Measurements from ENCODE around the gene PABPN1. TPM values are rescaled to one million over a fixed set of nuclear protein-coding genes. Genes with fewer than 3 reads are reported as not detected.

The PABPN1 gene, protein sequence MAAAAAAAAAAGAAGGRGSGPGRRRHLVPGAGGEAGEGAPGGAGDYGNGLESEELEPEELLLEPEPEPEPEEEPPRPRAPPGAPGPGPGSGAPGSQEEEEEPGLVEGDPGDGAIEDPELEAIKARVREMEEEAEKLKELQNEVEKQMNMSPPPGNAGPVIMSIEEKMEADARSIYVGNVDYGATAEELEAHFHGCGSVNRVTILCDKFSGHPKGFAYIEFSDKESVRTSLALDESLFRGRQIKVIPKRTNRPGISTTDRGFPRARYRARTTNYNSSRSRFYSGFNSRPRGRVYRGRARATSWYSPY
- 102 and 114 TPM in 2 replicates for total RNA-seq

DNA sequence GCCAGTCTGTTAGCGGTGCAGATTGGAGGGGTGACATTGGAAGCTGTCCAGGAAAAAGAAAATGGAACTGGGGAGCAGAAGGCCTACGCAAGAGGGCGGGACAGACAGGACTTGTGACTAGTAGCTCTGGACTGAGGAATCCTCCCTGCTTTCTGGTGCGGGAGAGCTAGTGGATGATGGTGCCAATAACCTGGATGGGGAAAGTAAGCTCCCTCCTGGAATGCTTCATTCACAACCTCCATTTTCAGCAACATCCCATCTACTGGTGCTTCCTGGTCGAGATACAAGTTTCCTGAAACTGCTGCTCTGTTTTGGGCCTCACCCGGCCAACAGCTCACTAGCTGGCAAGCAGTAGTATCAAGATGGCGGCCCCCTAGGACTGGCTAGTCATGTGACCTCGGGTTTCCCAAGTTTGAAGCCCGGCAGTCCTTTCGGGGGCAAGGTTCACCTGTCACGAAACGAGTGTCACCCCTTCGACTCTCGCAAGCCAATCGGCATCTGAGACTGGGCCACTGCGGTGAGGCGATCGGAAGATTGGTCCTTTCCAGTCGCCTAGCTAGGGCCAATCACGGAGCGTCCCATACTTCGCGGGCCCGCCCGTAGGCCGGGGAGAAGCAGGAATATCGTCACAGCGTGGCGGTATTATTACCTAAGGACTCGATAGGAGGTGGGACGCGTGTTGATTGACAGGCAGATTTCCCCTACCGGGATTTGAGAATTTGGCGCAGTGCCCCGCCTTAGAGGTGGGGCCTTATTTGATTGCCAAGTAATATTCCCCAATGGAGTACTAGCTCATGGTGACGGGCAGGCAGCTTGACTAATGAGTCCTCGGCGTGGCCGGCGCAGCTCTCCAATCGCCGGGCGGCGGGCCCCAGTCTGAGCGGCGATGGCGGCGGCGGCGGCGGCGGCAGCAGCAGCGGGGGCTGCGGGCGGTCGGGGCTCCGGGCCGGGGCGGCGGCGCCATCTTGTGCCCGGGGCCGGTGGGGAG, at the start of gene PABPN1:
Gene PABPN1, plus strand, starts transcription at position 874 of the 988 bp plus-strand sequence. Its CDS starts 13 bp downstream, at position 887.

DNA sequence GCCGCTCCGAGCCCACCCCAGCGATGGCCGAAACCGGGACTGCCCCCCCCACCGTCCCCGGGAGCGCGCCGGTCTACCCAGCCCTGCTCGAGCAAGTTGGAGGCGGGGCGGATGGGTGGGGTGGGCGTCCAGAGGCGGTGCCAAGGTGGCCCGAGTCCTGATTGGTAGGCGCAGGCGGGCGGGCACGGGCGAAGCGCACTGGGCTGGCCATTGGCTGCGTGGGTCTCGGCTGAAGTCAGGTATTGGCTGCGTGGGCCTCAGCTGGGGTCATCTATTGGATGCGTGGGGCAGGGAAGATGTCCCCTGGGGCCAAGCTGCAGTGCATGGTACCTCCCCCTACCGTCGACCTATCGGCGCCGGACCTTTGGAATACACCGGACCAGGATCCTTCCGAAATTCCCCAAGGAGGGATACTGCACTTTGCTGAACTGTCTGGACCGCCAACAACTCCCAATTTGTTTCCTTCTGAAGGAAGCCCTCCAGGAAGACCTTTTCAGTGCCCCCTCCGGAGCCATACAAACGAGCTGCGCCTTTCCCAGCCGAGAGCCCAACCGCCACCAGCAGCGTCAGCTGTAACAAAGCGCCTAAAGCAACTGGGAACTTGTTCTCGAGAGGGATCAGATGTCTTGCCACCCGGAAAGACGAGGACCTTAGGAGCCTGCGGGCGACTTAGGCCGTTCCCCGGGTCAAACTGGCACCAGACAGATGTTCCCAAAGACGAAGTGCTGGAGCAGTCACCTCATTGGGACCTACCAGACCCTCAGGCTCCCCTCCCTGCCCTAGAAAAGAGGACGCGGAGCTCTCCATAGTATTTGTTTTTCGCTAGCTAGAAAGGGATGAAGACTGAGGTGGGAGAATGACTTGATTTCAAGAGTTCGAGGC, 35.0 kb upstream of the PABPN1 start, which contains the start of gene HOMEZ:
Gene HOMEZ, minus strand, starts transcription at position 113 of the 882 bp plus-strand sequence. CDS start 180 bp downstream, outside the sequence.

DNA sequence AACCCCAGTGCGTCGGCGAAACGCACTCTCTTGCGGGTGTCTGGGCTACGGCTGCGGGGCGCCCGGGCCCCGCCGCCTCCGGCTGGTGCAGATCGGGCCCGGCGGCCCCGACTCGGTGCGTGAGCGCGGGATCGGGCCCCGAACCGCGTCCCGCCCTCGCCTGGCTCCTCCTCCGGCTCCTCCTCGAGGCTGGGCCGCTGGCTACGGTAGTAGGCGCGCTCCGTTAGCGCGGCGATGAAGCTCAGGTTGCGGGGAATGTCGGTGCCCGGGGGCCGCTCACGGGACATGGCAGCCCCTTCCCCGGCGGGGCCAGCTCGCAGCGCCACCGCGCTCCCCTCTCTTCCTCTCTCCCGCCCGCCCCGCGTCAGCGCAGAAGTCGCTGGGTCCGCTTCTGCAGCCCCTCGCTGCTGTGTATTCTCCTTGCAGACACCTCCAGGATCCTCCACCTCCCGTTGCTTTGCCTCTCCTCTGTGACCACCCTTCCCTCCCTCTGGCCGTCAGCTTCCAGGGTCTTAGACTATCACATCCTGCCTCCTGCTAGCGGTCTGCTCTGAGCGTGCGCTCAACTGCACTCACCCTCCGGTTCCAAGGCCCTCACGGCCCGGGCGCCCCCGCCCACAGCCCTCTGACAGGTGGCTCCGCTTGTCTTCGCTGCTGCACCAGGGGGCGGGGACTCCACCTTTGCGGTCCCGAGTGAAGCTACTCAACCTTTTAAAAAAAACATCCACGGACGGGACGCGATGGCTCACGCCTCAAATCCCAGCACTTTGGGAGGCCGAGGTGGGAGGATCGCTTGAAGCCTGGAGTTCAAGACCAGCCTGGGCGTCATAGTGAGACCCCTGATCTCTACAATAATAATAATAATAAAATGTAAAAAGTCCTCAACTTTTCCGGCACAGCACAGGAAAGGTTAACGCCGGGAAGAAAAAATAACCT, 18.7 kb upstream of the PABPN1 start, which contains the start of gene PPP1R3E:
Gene PPP1R3E, minus strand, starts transcription at position 570 of the 936 bp plus-strand sequence. Its CDS starts 283 bp downstream, at position 287.

DNA sequence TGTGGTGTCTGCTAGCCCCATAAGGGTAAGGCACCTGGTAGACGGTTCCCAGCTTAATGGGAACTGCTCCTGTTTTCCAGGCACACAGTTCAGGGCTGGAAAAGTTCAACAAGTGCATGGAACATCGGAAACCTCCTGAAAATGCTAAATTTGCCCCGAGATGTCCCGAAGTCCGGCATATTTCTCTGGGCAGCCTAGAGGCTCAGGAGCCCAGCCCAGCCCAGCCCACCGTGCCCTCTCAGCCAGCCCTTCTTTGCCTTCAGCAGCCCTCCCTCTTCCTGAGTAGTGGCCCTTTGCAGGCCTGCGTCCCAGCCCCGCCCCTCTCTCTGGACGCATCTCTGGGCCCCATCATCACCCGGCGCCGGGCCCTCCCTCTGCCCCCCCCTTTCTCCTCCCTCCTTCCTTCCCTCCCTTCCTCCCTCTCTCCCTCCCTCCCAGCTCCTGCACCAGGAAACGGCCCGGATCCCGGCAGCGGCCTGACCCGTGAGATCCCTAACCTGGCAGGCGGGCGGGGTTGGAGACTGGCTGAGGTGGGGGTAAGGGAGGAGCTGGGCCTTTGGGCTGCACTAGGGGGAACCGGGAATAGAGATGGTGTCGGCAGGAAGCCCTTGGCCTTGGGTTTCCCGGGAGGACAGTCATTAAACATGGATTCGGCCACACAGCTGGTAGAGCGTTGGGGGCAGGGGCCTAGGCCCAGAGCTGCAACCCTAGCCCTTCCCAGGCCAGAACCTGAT, 14.7 kb upstream of the PABPN1 start, which contains the start of gene BCL2L2:
Gene BCL2L2, plus strand, starts transcription at position 422 of the 734 bp plus-strand sequence. CDS start 935 bp downstream, outside the sequence.

DNA sequence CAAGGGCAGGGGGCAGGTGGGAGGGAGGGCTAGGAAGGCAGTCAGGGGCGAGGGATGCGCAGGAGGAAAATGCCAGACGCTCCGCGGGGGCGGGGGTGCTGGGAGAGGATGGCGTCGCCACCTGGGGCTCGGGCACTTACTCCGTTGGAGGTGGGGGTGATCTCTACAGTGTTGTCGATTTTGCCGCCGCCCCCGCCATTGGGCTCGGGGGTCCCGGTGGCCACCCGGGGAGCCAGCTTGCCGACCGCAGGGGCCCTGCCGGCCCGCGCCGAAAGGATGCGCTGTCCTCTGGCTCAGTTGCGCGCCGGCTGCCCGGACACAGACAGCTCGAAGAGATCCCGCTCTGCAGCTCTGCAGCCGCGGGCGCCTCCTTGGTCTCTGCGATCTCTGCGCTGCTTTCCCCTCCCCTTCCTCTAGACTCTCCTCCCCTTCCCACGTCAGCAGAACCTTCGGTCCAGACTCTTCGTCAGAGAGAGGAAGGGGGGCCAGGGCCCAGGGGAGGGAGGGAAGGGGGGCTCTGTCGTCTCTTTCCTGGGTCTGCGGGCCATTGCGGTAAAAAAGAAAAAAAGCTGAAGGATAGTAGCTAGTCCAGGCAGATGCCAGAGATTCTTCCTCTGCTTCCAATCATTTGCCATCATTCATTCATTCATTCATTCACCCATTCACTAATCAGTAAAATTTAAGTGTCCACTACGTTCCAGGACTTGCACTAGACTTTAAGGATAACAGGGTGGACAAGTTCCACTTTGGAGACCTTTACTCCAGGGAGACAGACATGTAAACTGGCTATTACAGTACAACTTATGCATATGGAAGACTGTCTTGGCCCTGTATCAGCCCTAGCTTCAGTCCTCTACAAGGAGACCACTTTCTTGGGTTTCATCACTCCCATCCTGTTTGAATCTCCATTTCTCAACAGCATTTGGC, 31.5 kb downstream of the PABPN1 start, which contains the start of gene SLC22A17:
Gene SLC22A17, minus strand, starts transcription at position 382 of the 927 bp plus-strand sequence.

DNA sequence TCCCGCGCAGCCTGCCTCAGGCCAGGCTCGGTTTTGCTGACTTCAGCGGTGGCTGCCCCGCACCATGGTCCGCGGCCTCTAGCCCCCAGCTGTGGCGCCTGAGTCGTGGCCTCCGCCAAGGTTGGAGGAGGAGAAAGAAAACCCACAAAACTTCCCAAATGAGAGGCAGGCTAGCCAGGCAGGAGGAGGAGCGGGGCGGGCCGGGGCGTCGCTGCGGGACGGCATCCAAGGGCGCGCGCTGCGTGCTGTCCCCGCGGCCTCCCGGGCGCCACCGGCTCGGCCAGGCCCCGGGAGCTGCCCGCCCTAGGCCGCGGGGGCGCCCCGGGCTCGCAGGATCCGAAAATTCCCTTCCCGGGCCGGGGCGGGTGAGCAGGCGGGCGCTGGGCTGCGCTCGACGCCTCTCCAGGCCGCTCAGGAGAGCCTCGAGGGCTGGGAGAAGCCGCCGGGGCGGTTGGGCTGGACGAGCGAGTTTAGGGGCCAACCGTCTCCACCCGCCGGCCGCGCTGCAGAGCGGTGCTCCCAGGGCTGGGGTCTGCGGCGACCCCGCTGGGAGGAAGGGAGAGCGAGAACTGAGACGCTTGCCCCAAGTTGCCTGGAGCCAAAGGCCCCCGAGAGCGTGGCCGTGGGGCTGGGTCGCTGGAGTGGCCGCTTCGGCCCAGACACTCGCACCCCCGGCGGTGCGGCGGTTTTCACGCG, 43.9 kb downstream of the PABPN1 start, which contains the start of gene EFS:
Gene EFS, minus strand, starts transcription at position 137 of the 696 bp plus-strand sequence. CDS start 147 bp downstream, outside the sequence.

DNA sequence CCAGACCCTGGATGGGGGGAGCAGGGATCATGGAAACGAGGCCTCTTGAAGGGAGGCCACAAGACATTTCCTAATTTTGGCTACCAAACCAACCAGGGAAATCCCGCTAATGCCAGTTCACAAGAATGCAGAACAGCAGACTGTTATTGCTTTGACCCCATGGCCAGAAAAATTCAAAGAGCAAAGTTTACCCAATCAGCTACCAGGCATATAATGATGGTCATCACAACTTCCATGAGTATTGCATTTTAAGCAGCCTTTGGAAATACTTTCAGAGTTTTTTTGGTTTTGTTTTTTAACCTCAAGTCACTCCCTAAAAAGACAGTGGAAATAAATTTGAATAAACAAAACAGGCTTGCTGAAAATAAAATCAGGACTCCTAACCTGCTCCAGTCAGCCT, 51.3 kb downstream of the PABPN1 start, which contains the start of gene IL25:
Gene IL25, plus strand, starts transcription at position 301 of the 400 bp plus-strand sequence.

Other genes with a start within 250 kb of the PABPN1 start
- 53.8 and 73.3 TPM in 2 replicates for gene ACIN1, start 226.3 kb upstream of the PABPN1 start, total RNA-seq
- gene C14orf119, start 226.0 kb upstream of the PABPN1 start, total RNA-seq = 58.2 and 80.6 TPM in 2 replicates
- gene CIROP, start 216.5 kb upstream of the PABPN1 start, total RNA-seq = under 0.01 and 0.18 TPM in 2 replicates
- gene CEBPE, start 202.2 kb upstream of the PABPN1 start, total RNA-seq = not detected in 2 replicates
- gene SLC7A8, start 137.8 kb upstream of the PABPN1 start, total RNA-seq = 1.9 and 2.3 TPM in 2 replicates
- gene RNF212B, start 83.5 kb upstream of the PABPN1 start, total RNA-seq = not detected in 2 replicates
- 4.0 and 6.1 TPM in 2 replicates for gene HOMEZ, start 35.3 kb upstream of the PABPN1 start, total RNA-seq
- 1.8 and 2.6 TPM in 2 replicates for gene PPP1R3E, start 18.6 kb upstream of the PABPN1 start, total RNA-seq
- 12.8 and 13.2 TPM in 2 replicates for gene BCL2L2, start 14.6 kb upstream of the PABPN1 start, total RNA-seq
- 19.5 and 25.0 TPM in 2 replicates for gene SLC22A17, start 31.4 kb downstream of the PABPN1 start, total RNA-seq
- 1.5 and 3.1 TPM in 2 replicates for gene EFS, start 43.7 kb downstream of the PABPN1 start, total RNA-seq
- not detected in 2 replicates for gene IL25, start 51.4 kb downstream of the PABPN1 start, total RNA-seq
- 0.14 and 0.18 TPM in 2 replicates for gene CMTM5, start 55.6 kb downstream of the PABPN1 start, total RNA-seq
- gene MYH6, start 86.8 kb downstream of the PABPN1 start, total RNA-seq = not detected in 2 replicates
- gene MYH7, start 114.2 kb downstream of the PABPN1 start, total RNA-seq = not detected in 2 replicates
- 45.9 and 50.8 TPM in 2 replicates for gene NGDN, start 148.2 kb downstream of the PABPN1 start, total RNA-seq
- gene ZFHX2, start 230.3 kb downstream of the PABPN1 start, total RNA-seq = 0.14 and 0.28 TPM in 2 replicates
- 12.5 and 26.9 TPM in 2 replicates for gene THTPA, start 234.8 kb downstream of the PABPN1 start, total RNA-seq
- 5.4 and 6.7 TPM in 2 replicates for gene AP1G2, start 246.3 kb downstream of the PABPN1 start, total RNA-seq